ENCODE results near the gene OLA1.

Gene OLA1

DNA sequence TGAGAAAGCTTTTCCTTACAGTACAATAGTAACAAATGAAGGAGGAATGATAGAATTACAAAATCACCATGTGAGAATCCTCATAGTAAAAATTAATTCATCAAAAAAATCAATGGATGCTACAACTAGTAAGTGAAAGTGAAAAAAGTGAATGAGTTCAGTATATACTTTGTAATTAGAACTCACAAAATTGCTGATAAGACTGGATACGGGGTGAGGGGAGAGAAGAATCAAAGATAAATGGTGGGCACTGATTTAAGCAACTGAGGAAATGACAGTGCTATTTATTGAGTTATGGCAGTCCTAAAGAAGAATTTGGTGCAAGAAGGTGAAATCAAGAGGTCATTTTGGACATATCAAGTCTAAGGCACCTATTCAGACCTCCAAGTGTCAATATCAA lies 20.6 kb downstream of the OLA1 start:
- no peak for DNase-seq

DNA sequence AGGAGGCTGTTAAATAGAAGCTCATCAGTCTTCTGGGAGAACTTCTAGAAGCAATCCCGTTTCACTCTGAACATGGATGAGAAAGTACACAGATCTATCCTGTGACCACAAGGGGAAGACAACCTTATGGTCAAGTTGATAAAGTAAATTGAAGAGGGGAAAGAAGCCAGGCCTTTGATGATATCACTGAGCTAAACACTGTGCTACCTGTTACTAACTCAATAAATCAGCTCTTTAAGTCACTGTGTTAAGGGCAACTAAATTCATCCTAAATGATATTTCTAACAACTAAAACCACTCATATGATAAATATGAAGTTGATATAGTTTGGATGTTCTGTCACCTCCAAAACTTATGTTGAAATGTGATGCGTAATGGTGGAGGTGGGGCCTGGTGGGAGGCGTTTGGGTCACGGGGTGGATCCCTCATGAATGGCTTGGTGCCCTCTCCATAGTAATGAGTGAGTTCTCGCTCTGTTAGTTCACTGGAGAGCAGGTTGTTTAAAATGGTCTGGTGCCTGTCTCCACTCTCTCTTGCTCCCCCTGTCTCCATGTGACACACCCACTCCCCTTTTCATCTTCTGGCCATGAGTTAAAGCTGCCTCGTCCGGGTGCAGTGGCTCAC lies 23.6 kb downstream of the OLA1 start:
- no peak for DNase-seq

GRCh38 chr2:174224125-174224524 lies 24.2 kb downstream of the OLA1 start:
- no peak for DNase-seq

DNA sequence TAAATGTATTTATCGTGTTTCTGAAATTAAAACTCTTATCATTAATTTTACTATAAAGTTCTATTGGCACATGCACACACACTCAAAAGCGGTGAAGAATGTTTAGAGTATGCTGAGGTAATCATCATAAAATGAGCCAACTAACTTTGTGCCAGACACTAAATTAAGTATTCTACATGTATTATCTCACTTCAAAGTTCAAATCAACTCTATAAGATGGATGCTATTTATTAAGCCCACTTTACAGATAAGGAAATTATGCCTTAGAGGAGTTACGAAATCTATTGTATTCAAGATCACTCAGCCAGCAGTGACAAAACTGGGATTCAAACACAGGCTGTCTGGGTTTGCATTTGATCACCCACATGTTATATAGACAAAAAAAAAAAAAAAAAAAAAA lies 24.9 kb downstream of the OLA1 start:
- DNase-seq = no peak

- no peak for DNase-seq
These were observed 26.2 kb downstream of the OLA1 start for GRCh38 chr2:174222154-174222553.

DNA sequence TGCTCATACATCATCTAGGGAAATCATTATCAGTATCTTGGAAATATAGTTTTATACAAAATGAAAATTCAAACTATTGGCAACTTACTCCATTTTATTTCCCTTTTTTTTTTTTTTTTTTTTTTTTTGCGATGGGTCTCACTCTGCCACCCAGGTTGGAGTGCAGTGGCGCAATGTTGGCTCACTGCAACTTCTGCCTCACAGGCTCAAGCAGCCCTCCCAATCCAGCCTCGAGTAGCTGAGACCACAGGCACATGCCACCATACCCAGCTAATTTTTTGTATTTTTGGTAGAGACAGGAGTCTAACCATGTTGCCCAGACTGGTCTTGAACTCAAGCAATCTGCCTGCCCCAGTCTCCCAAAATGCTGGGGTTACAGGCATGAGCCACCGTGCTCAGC lies 29.0 kb downstream of the OLA1 start:
- DNase-seq = no peak

DNA sequence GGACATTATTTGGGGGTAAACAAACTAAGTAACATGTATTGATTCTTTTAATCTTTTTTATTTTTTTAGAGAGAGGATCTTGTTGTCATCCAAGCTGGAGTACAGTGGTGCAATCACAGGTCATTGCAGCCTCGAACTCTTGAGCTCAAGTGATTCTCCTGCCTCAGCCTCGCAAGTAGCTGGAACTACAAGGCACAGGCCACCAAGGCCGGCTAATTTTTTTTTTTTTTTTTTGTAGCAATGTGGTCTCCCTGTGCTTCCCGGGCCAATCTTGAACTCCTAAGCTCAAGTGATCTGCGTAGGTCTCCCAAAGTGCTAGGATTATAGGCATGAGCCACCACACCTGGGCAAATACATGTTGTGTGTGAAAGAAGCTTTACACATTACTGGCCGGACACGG lies 29.6 kb downstream of the OLA1 start:
- no peak for DNase-seq

DNA sequence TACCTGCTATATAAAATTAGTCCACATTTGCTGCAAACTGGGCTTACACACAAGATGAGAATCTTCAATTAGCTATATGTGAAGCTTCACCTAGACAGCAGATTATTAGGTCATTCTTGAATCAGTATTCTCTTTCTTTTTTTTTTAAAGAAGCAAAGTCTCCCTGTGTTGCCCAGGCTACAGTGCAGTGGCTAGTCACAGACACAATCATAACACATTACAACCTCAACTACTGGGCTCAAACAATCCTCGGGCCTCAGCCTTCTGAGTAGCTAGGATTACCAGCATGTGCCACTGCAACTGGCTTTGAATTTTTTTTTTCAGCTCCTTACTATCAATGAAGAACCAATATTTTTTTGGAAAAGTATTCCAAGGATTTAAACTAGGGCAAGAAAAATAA lies 30.5 kb downstream of the OLA1 start:
- DNase-seq = no peak

DNA sequence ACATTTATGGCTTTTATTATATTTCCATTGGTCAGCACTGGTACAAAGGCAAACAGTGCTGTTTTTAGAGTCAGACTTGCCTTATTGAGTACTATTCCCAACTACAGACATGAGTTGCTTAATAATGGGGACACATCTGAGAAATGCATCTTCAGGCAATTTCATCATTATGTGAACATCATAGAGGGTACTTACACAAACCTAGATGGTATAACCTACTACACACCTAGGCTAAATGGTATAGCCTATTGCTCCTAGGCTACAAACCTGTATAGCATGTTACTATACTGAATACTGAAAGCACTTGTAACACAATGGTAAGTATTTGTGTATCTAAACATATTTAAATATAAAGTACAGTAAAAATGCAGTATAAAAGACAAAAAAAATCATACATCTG lies 36.4 kb downstream of the OLA1 start:
- no peak for DNase-seq

DNA sequence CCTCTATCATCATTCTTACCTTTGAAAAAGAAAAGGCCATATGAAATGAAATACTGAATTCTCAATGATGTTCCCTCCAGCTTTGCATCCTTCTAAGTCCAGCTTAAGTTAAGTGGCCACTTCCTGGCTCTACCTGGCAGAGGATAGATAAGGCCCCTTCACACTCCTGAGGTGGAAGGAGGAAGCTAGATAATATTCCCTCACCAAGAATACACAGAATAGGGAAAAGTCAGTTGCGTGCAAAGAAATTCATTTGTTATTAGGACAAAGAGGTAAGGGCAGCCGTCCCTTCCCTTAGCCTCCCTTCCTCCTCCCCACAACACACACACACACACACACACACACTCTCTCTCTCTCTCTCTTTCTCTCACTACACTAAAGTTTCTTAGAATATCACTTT lies 37.5 kb downstream of the OLA1 start:
- DNase-seq = no peak

DNA sequence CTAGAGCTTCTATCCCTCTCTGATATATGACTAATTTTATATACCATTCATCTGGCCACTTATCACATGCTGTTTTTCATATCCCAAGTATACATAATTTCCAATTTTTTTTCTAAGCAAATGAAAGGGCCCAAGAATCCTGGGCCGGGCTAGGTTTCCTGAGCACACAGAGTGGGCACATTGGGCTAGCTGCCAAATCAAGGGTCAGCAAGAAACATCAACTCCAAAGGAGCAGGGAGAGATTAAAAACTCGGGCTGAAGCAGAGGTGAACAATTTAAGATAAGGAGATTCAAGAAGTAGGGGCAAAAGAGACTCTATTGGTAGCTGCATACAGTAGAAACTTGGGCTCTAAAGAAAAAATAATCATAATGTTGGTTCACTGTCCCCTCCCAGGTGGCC lies 39.0 kb downstream of the OLA1 start:
- no peak for DNase-seq

DNA sequence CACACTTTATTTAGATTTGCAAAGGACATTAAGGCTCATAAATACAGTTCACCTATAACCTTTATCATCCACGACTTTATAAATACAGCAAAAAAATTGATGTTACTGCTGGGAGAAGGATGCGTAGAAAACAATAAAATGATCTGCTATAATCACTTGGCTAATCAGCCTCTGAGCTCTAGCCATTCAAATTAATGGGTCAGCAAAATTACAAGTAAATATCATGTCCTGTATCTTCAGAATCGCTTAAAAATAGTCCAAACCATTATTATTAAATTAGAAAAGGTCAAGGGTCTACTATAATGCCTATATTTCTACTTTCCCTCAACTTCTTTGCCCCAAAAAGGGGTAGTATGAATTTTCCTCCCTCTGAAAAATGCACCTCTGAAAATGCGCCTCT lies 40.3 kb downstream of the OLA1 start:
- no peak for DNase-seq

- no peak for DNase-seq
These were observed 42.8 kb downstream of the OLA1 start for GRCh38 chr2:174205562-174205961.

DNA sequence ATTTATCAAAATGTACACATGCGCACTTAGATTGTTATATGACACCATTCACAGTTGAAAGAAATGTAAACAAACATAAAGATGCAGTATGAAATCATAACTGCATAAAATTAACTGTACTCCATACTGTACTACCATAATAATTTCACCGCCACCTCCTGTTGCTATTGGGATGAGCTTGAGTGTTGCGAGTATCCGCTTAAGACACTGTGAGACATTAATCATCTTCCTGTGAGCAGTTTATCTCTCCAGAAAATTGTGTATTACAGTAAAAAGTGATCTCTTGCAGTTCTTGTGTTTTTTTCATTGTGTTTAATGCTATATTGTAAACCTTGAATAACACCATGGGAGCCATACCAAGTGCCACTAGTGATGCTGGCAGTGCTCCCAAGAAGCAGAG lies 46.1 kb downstream of the OLA1 start:
- DNase-seq = no peak

- DNase-seq = no peak
These were observed 49.3 kb downstream of the OLA1 start for GRCh38 chr2:174198846-174199564.

GRCh38 chr2:174195253-174195652 lies 53.1 kb downstream of the OLA1 start:
- no peak for DNase-seq

DNA sequence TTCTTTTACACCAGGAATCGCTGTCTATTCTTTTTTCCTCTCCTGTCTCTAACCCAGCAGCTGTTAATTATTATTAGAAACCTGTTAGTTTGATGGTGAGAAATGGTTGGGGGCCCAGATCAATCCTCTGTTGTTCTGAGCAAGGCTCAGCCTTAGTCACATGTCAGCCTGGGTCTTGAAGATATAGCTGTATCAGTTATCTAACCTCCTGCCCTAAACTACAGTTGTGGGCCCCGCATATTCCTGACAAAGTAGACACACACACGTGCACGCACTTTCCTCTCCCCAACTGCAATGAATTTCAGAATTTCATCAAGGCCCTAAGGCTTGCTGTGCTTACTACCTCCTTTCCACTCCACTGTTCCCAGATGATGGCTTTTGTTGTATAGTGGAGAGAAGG lies 54.6 kb downstream of the OLA1 start:
- DNase-seq = no peak

DNA sequence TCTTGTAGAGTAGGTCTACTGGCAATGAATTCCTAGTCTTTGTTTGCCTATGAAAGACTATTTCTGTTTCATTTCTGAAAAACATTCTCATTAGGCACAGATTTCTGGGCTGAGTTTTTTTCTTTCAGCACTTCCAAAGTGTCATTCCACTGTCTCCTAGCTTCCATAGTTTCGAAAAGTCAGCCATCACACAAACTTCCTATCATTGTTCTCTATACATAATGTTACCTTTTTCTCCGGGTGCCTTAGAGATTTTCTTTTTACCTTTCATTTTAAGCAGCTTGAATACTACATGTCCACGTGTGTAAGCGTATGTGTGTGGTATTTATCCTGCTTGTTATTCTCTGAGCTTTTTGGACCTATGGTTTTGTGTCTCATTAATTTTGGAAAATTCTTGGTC lies 55.7 kb downstream of the OLA1 start:
- DNase-seq = no peak

DNA sequence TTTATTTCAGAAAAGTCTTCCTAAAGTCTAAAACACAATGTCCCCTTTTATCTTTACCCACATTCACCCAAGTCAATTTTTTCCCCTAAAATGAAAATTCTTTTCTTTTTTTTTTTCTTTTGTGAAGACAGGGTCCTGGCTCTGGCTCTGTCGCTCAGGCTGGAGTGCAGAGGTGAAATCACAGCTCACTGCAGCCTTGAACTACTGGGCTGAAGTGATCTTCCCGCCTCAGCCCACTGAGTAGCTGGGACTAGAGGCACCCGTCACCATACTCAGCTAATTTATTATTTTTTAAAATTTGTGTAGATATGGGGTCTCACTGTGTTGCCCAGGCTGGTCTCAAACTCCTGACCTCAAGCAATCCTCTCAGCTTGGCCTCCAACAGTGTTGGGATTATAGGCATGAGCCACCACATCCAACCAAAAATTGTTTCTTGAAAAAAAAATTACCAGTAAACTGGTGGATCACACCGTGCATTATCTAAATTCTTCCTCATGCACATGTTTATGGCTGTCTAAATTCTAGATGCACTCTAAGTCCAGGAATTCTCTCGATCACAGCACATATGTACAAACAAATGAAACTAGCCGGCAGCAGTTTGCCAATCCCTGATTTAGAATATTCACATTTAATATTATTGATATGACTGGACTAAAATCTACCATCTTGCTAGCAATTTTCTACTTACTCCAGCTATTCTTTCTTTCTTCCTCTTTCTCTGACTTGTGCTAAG lies 56.8 kb downstream of the OLA1 start:
- DNase-seq = no peak

- no peak for DNase-seq
These were observed 63.4 kb downstream of the OLA1 start for GRCh38 chr2:174184915-174185314.

GRCh38 chr2:174184504-174184903 lies 63.8 kb downstream of the OLA1 start:
- no peak for DNase-seq

DNA sequence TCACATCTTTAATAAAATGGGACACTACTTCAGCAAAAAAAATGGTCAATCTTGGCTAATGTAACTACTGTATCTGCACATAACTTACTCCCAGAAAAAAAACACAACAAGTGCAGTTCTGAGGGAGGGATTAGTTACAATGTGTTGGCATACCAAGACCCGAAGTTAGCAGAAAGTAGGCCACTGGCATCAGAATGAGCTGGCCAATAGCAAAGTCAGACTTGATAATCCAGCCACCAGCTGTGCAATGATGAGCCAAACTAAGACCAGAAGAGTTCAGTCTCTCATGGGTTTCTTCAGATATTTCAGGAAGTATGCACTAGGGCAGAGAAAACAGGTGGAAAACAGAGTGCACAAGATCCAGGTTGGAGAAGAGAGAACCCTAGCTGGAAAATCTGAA lies 65.3 kb downstream of the OLA1 start:
- no peak for DNase-seq

DNA sequence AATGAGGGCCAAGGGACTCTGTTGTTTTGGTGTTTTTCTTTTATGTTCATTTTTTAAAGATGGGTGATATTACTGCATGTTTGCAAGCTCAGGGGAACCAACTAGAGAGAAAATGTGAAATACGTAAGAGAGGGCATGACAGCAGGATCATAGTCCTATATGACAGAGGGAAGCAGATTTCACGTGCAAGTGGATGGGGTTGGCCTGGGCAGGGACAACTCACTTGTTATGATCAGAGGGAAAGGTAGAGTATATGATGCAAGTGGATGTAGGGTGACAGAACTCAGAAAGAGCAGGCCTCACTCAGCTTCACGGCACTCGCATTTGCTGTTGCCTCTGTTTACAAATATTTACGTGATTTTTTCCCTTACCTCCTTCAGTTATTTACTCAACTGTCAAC lies 67.0 kb downstream of the OLA1 start:
- DNase-seq = no peak

- DNase-seq = no peak
These were observed 67.6 kb downstream of the OLA1 start for GRCh38 chr2:174180726-174181236.

Data from right kidney (tissue), 1 donor.